HG02798 (cell line): ENCODE data around the gene FLT3.
A peak's percentile ranks its signal among the peaks of the same experiment; 100 is the strongest.
"Not testable (repeated sequence)": the region's sequence is repeated elsewhere in the genome, so short reads cannot be mapped to it uniquely, and the experiment has no call there.

Experiments used
- ATAC-seq: cut with Tn5 transposase; IDR thresholded peaks from one replicate; pipeline ENCODE4 v1.9.1; 2021; ENCODE audit warnings: mild to moderate bottlenecking; ENCODE audit not compliant: unreplicated experiment, poor library complexity

Gene FLT3

DNA sequence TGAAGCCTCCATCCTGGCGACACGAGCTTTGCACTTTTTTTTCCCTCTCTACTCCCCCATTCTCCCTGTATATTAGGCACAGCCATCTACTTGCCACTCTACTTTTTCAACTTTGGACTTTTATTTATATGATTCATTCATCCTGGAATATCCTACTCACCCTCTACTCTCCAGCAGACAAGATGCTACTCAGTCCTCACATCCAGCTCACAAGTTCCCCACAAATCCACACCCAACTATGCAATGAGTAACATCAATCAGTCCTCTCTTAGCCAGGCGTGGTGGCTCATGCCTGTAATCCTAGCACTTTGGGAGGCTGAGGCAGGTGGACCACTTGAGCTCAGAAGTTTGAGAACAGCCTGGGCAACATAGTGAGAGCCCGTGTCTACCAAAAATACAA, 88.0 kb downstream of the FLT3 start:
- ATAC-seq, result peak; percentile 4

DNA sequence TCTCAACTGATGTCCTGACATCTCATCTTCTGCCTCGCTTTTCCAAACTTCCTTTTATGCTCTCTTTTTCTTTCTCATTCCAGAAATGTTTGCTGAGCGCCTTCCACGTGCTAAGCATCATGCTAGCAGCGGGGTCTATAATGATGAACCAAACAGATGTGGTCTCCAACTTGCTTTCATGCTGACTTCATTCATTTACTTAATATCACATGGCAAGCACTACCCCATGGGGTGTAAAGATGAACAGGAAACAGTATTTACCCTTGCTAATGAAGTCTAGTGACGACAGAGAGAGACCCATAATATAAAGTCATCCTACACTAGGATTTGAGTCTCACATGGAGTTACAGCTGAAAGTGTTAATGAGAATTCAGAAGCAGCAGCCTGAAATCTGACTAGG, 90.3 kb downstream of the FLT3 start:
- ATAC-seq, result no peak

DNA sequence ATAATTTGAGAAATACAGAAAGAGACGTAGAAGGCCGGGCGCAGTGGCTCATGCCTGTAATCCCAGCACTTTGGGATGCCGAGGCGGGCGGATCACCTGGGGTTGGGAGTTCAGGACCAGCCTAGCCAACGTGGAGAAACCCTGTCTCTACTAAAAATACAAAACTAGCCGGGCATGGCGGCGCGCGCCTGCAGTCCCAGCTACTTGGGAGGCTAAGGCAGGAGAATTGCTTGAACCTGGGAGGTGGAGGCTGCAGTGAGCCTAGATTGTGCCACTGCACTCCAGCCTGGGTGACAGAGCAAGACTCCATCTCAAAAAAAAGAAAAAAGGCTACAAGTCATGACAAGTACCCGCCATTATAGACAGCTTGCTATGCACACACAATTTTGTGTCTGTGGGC, 95.4 kb downstream of the FLT3 start:
- not testable (repeated sequence) for ATAC-seq

DNA sequence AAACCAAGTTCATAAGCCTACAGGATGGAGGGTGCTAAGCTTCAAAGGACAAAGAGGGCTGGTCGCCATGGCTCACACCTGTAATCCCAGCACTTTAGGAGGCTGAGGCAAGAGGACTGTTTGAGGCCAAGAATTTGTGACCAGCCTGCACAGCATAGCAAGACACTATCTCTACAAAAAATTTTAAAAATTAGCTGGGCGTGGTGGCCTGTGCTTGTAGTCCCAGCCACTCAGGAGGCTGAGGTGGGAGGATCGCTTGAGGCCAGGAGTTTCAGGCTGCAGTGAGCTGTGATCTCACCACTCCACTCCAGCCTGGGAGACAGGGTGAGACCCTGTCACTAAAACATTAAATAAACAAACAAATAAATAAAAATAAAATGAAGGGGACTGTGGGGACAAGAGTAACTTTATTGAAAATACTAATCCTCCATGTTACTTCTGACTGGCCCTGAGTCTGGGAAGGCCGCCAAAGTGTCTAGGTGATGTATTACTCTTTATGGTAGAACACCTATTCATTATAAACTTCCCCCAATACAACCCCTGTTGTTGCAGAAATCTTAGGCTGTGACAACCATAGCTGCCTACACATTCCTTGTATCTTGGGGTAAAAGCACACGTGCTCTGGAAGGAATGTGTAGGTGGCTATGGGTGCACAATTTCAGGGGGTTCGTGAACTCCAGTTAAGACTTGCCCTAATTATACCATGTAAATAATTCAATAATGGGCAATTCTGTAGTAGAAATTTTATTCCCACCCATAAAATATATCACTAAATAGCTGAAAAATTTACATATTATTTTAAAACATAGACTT, 97.3 kb downstream of the FLT3 start:
- no peak for ATAC-seq

DNA sequence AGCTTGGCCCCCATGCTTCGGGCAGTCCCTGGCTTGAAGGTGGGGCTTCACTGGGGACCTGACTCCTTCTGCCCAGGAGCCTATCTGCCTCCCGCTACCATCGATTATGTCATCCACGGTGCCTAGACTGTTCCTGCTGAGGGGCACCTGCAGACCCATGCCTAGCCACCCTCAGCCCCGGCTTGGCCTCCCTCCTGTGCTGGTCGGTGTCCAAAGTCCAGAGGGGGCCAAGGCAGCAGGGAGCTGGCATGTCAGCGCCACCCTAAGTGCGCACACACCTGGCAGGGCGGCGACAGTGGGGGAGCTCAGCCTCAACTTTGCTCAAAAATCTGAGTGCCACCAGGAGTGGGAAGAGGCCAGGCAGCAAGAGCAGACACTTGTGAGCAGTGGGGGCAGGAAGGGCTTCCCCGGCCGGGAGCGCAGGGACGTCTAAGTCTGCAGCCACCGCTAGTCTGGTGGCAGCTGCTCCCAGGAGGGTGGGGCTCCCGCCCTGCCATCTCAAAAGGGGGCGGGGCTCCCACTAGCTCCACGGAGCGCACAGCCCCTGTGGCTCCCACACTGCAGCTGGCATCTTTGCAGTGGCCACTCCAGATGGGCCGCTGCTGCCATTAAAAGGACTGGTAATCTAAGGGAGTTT, 98.4 kb downstream of the FLT3 start:
- no peak for ATAC-seq

DNA sequence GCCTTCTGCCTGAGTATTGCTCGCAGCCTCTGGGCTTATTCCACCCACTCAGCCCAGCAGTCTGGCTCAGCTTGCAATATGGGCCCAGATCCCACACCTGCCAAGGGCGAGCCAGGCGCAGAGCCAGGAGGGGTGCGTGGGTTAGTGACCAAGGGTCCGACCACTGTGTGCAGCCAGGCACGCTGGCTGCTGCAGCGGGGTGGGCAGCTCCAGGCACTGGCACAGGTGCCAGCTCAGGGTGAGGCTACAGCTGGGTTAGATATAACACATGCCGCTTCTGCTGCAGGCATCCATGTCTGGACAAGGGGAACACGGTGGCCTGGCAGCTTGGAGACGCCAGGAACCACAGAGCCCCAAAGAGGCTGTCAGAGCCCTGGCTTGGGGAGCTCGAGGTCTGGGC, 99.3 kb downstream of the FLT3 start:
- ATAC-seq, result no peak

DNA sequence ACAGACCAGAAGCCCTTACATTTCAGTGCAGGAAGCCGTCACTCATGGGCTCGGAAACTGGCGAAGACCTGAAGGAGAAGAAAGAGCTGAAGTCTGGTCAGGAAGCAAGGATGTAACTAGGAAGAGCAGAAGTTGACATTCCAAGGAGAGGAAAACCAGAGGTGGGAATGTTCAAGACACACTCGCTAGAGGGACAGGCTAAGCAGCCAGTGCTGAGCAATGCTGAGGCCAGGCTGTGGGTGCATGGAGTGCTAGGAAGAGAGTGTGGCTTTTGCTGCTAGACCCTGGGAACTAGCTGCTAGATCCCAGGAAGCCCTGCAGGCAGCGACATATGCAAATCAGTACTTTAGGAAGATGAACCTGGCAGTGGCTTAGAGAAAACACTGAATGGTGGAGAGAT, 99.8 kb downstream of the FLT3 start:
- ATAC-seq, result no peak

DNA sequence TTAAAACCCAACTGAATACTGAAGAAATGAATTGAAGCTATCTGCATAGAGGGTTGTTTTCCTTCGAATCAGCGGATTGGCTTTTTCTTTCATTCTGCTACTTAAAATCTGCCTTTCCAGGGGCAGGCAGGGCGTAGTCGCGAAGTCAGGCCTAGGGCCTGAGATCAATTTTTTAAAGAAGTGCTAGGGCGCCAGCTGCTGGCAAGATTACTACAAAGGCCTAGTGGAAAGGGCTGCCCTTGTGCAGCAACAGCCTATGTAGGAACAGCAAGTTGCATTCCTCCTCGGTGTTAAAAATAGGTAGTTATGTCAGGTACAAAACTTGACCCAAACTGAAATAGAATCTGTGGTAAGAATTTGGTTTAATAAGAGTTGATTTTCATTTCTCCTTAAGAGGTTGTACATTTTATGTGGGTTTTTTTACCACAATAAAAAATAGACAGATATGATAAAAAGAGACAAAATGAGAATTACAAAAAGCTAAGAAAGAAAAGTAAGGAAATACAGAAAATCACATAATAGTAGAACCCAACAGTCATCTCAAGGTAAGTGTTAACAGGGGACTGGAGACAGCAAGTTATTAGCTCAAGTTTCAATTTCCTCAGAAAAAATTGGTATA, 102.4 kb downstream of the FLT3 start:
- ATAC-seq, result no peak

DNA sequence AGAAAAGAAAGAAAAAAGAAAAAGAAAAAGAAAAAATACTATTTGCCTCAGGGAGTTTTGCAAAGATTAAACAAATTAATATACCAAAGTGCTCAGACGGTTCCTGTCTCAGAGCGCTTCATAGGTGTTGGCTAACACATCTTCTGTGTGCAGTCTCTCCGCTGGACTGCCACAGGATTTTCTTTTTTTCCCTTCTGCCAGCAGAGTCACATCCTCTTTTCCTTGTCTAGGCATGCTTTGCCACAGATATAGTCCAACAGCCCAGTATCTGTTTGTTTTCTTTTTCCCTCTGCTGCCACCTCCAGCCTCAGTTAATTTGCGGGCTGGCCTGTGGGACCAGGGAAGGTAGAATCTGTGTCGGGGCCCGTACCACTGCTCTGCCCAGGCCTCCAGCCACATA, 108.5 kb downstream of the FLT3 start:
- ATAC-seq, result no peak

DNA sequence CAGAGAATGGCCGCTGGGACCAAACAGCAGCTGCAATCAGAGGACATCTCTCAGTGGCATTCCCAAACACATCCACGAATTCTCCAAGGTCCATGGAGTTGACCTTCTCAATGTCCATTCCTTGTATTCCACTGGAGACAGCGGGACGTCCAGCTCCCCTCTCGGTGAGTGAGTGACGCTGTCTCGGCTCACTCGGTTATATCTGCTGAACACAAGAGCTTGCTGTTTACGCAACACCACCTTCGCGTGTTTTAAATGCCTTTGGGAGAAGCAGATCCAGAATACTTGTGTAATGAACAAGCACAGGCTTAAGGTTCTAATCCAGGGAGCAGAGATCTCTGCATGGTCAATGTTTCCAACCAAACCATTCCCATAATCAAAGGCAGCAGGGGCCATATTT, 111.9 kb downstream of the FLT3 start, which contains the start of gene URAD:
Gene URAD, minus strand, starts transcription at position 174 of the 400 bp plus-strand sequence. Its CDS starts 56 bp downstream, at position 118.
- ATAC-seq, result no peak

DNA sequence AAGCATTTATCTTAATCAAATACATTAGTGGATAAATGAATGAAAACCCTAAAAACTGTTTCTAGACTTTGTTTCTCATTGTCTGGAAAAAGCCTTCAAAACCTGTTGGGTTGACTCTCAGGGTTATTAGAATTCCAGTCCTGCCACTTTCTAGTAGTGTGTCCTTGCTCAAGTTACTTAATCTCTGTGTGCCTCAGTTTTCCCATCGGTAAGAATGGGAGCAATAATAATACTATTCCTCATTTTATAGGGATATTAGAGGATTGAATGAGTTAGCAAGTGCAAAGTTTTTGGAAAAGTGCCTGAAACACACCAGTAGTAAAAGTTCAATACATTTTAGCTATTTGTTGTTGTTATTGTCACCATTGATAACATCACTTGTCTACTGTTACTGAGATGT, 114.8 kb downstream of the FLT3 start:
- no peak for ATAC-seq

DNA sequence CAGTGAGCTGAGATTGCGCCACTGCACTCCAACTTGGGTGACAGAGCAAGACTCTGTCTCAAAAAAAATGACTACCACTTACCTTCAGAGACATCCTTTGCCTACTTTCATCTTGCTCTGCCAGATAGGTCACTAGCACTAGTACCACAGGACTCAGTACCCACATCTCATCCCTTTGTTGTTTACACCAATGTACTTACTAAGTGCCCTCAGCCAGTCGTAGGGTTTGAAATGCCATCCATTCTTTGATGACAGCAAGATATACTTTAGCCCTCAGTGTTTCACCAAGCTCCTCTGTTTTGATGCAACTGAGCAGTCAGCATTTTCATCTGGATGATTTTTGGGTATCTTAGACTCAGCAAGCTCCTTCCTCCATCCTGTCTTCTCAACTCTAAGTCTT, 118.0 kb downstream of the FLT3 start:
- ATAC-seq, result no peak

DNA sequence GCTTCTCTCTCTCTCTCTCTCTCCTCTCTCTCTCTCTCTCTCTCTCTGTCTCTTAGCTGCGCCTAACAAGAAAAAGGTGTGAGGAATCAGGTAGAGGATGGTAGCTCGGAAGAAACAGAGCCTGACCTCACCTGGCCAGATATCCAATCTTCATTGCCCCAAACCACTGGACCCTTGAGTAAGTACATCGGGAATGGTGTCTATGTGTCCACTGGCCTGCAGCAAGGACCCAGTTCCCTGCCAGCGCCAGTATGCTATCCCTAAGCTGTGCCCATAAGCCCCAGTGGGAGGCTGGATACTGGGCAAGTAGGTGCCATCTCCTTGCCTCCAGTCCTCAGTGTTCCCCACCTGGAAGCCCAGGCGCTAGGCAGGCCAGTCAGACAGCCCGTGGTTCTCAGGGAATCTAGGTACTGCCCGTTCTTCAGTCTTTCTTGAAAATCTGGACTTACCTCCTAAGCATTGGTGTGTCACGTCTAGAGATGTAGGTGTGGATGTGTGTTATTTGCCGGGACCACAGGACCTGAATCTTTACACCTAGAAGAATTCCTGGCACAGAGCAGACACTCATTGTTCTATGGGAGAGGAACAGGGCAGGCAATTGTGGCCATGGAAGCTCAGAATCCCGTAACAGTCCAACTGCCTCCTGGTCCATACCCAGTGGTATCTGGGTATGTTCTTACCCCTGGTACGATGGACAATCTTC, 119.2 kb downstream of the FLT3 start:
- ATAC-seq, result no peak

DNA sequence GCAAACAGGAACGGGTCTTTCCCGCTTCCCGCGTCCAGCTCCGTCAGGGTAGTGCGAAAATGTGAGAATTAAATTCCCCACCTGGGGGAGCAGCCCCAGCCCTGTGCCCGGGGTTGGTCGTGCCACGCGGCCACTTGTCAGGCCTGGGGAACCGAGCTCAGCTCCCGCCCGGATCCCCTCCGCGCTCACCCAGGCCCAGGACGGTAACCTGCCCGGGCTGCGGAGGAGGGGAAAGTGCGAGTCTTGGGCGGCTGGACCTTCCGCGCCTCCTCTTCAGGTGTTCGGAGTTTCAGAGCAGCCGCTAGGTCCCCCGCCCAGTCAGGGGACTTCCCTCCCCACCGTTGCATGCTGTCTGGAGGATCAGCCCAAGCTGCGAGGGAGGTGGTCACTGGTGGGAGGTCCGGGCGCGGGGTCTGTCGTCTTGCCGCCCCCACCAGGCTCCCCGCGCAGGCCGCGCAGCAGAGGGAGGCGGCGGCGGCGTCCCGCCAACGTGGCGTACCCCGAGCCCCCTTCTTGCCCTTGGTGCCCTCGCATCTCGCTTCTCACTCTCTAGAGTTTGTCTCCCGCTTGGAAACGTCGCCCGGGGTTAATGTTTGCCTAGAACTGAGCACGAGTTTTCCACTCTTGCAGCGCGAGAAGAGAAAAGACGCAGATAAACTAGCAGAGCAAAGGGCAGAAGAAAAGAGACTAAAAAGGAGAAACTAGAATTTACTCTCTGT, 119.9 kb downstream of the FLT3 start:
- no peak for ATAC-seq

DNA sequence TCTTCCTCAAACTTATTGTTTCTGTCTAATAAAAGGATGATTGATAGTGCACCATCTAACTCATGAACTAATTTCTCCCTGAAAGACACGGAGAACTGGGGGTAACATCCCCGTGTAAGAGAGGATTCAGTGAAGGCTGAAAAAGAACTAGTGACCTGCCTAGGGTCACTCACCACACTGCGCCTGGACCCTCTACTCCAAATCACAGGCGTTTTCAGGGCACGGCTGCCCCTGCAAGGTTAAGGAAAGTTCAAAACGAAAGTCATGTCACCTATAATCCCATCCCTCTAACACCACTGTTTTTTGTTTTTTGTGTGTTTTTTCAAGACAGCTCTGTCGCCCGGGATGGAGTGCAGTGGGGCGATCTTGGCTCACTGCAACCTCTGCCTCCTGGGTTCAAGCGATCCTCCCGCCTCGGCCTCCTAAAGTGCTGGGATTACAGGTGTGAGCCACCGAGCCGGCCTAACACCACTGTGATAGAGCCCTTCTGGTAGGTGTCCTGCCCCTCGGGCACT, 120.6 kb downstream of the FLT3 start:
- ATAC-seq, result no peak

DNA sequence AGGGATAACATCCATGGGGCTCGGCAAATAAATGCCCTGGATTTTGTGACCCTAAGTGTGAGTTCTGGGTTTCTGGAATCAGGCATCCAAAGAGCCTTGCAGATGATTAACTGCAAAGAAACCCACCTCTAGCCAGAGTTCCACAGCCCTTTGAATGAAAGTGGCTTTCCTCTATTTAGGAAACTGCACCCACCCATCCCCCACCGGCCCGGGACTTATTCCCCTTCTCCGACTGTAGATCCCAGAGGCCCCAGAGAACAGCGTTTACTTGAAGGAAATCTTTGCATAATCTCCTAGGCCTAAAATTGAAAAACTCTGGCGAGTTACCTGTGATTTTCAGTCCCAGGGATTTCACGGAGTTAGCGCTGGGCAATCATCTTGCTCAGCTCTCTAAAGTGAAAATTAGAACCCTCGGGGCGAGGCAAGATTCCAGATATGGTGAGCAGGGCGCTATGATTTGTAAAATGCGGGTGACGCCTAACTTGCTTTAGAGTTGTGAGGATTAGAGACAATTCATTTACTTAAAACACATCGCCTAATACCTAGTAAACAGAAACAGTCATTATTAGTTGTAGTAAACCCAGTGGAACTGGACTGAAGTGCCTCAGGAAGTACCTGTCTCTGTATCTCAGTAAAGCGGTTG, 121.3 kb downstream of the FLT3 start:
- ATAC-seq, result no peak

DNA sequence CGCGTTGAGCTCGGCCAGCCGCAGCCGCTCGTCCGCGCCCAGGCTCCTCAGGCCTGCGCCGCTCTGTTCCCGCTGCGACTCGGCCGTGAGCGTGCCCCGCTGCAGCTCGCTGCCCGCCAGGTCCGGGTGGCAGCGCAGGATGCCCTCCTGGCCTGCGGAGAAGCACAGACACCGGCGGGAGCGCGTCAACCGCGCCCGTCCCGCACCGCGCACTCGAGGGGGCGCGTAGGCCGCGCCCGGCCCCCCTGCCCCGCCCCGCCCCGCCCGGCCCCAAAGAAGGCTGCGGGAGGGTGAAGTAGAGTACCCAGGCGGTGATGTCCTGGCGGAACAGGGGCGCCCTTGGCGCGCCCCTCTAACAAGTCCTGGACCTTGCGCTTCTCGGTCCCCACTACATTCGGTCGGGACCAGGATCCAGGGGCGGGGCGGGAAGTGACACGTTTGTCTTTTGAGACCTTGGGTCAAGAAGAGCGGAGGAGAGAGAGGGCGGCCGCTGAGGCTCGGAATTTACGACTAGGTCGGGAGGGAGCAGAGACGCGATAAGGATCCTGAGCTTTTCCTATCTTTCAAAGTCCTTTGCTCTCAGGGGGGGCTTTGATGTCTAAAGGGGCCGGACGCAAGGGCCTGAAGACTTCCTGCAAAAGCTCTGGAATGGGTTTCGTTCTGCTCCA, 121.9 kb downstream of the FLT3 start:
- no peak for ATAC-seq

DNA sequence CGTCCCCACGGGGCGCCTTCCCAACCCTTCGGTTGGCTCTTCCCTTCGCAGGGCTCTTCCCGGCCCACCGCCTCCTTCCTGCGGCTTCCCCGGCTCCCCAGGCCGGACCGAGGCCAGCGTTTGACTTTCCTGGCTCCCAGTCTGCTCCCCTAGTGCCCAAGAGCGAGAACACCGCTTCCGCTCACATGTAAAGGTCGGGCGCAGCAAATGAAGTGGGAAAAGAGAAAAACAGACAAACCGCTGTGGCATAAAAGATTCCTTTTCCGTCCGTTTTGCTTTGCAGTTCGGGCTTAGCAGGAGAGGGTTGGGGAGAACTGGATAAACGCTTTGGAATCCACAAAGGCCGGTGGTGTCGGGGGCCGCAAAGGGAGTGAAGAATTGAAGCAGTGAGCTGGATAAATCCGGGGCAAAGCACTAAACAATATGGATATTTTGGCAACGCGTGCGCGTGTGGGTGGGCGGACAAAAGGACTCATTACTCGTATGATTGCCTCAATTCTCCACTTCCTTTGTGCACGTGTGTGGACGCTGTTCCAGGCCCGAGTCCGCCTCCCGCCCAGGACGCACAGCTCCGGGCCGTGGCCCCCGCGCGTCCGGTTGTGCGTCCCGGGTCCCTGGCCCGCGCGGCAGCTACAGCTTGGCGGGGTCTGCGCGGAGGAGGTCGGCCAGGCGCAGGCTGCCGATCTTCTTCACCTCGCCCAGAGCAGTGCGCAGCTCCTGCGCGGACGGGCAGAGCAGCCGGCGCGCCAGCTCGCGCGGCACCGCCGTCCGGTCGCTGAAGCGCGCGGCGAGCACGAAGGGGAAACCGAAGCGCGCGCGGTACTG, 122.7 kb downstream of the FLT3 start:
- no peak for ATAC-seq
